Umbilical cord (tissue), 2 donors: ENCODE measurements around the gene RNF4. TPM values are rescaled to one million over a fixed set of nuclear protein-coding genes. Genes with fewer than 3 reads are reported as not detected.
"Not testable (repeated sequence)": the region's sequence is repeated elsewhere in the genome, so short reads cannot be mapped to it uniquely, and the experiment has no call there.

Source experiments
- DNase-seq: peaks from one replicate; pipeline ENCODE4 v3.0.0-alpha.2; 2015; ENCODE audit warnings: low spot score
- total RNA-seq: library from RNA; depleted of rRNA; stranded (reverse); fragments of >200 nt; gene quantifications from one replicate; pipeline ENCODE4 v1.2.3, GENCODE V29; 2014; ENCODE audit warnings: low replicate concordance; ENCODE audit not compliant: insufficient read depth

Gene RNF4
- total RNA-seq, 1 donor from 2014 or later = 40.7 TPM

- no peak for DNase-seq
Observed at GRCh38 chr4:2486981-2487380, 18.1 kb downstream of the RNF4 start.

GRCh38 chr4:2487632-2488031 lies 18.7 kb downstream of the RNF4 start:
- no peak for DNase-seq

GRCh38 chr4:2489081-2489805 lies 20.3 kb downstream of the RNF4 start:
- no peak for DNase-seq

- no peak for DNase-seq
Observed at GRCh38 chr4:2489841-2490552, 21.1 kb downstream of the RNF4 start.

GRCh38 chr4:2492970-2493369 lies 24.1 kb downstream of the RNF4 start:
- DNase-seq = no peak

- no peak for DNase-seq
Observed at GRCh38 chr4:2494992-2495391, 26.1 kb downstream of the RNF4 start.

- no peak for DNase-seq
Observed at GRCh38 chr4:2497324-2497723, 28.4 kb downstream of the RNF4 start.

- DNase-seq = peak; percentile 39
Observed at GRCh38 chr4:2497931-2498330, 29.0 kb downstream of the RNF4 start.

GRCh38 chr4:2500547-2500946 lies 31.6 kb downstream of the RNF4 start:
- DNase-seq = no peak

GRCh38 chr4:2501034-2501594 lies 32.2 kb downstream of the RNF4 start:
- DNase-seq = no peak

- no peak for DNase-seq
Observed at GRCh38 chr4:2503809-2504208, 34.9 kb downstream of the RNF4 start.

- DNase-seq = no peak
Observed at GRCh38 chr4:2507259-2507658, 38.4 kb downstream of the RNF4 start.

GRCh38 chr4:2507855-2508254 lies 38.9 kb downstream of the RNF4 start:
- no peak for DNase-seq

- no peak for DNase-seq
Observed at GRCh38 chr4:2510351-2511259, 41.7 kb downstream of the RNF4 start.

GRCh38 chr4:2511645-2512131 lies 42.8 kb downstream of the RNF4 start:
- DNase-seq = no peak

- DNase-seq = no peak
Observed at GRCh38 chr4:2512396-2513135, 43.7 kb downstream of the RNF4 start.

- DNase-seq = not testable (repeated sequence)
Observed at GRCh38 chr4:2514193-2514592, 45.3 kb downstream of the RNF4 start.

- not testable (repeated sequence) for DNase-seq
Observed at GRCh38 chr4:2514944-2515343, 46.0 kb downstream of the RNF4 start.

- DNase-seq = no peak
Observed at GRCh38 chr4:2515830-2516550, 47.1 kb downstream of the RNF4 start.

- DNase-seq = no peak
Observed at GRCh38 chr4:2516635-2517034, 47.7 kb downstream of the RNF4 start.
